Nephron progenitor cell (in vitro differentiated cells): ENCODE results near the gene TGFB1I1.

Experiments
- DNase-seq: peaks from one replicate; pipeline ENCODE4 v3.0.0; 2021
- H3K27ac Mint-ChIP-seq: 2 replicates; pipeline ENCODE4 v1.8.0; 2021; ENCODE audit warnings: mild to moderate bottlenecking, moderate library complexity, mixed read lengths
- H3K27me3 Mint-ChIP-seq: 2 replicates; pipeline ENCODE4 v1.8.0; 2021; ENCODE audit warnings: mild to moderate bottlenecking, low read depth, mixed read lengths; ENCODE audit not compliant: poor library complexity
- H3K36me3 Mint-ChIP-seq: 2 replicates; pipeline ENCODE4 v1.8.0; 2021; ENCODE audit warnings: low read depth, mixed read lengths
- H3K4me1 Mint-ChIP-seq: 2 replicates; pipeline ENCODE4 v1.8.0; 2021; ENCODE audit warnings: mixed read lengths
- H3K4me3 Mint-ChIP-seq: 2 replicates; pipeline ENCODE4 v1.8.0; 2021; ENCODE audit warnings: mild to moderate bottlenecking, moderate library complexity, mixed read lengths
- H3K9me3 Mint-ChIP-seq: 2 replicates; pipeline ENCODE4 v1.8.0; 2021; ENCODE audit warnings: mild to moderate bottlenecking, moderate library complexity, mixed read lengths
- CTCF ChIP-seq: fragments of 200-600 bp; sonication (generic); IDR thresholded peaks from 2 replicates; pipeline ENCODE4 v1.5.0; 2021; ENCODE audit warnings: antibody characterized with exemption

The TGFB1I1 gene

GRCh38 chr16:31476303-31477219 lies 4.6 kb downstream of the TGFB1I1 start:
- Mint-ChIP-seq H3K4me3 (peak overlapping the region; percentile 75), H3K4me1 (peaks cover 23% of the 10 kb centered on the region), H3K36me3 (peaks cover 6% of the 10 kb centered on the region), H3K9me3 (no peaks in the 10 kb centered on the region), H3K27ac (no peak overlapping the region), H3K27me3 (peaks cover 85% of the 10 kb centered on the region)
- DNase-seq = peak; percentile 83
- TF ChIP-seq CTCF = no peak

- Mint-ChIP-seq H3K27me3 (peaks cover 91% of the 10 kb centered on the region), H3K4me1 (peaks cover 19% of the 10 kb centered on the region), H3K9me3 (no peaks in the 10 kb centered on the region), H3K27ac (no peak overlapping the region), H3K36me3 (peaks cover 6% of the 10 kb centered on the region), H3K4me3 (peak overlapping the region; percentile 75)
- TF ChIP-seq CTCF = peak; percentile 37
- DNase-seq = peak; percentile 85
These were observed 5.6 kb downstream of the TGFB1I1 start for GRCh38 chr16:31477220-31478216.

- Mint-ChIP-seq H3K9me3 (no peaks in the 10 kb centered on the region), H3K4me3 (no peak overlapping the region), H3K4me1 (peaks cover 18% of the 10 kb centered on the region), H3K27me3 (peaks cover 90% of the 10 kb centered on the region), H3K36me3 (peaks cover 6% of the 10 kb centered on the region), H3K27ac (no peak overlapping the region)
- DNase-seq = no peak
- no peak for TF ChIP-seq CTCF
These were observed 7.0 kb downstream of the TGFB1I1 start for GRCh38 chr16:31478956-31479355.

DNA sequence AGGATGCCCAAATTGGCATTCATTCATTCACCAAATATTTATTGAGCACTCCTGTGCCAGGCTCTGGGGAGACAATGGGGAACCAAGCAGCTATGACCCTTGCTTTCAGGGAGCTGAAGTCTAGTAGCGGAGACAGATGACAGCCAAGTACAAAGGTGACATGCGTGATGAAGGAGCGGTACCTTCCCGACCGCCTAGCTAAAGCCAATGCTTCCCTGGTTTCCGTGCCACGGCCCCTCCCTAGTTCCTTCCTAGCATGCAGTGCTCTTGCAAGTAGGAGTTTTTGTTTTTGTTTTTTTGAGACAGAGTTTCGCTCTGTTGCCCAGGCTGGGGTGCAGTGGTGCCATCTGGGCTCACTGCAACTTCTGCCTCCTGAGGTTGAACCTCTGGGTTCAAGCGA lies 7.8 kb downstream of the TGFB1I1 start:
- Mint-ChIP-seq H3K4me3 (no peak overlapping the region), H3K27me3 (peaks cover 90% of the 10 kb centered on the region), H3K4me1 (peaks cover 26% of the 10 kb centered on the region), H3K27ac (no peak overlapping the region), H3K36me3 (peaks cover 5% of the 10 kb centered on the region), H3K9me3 (no peaks in the 10 kb centered on the region)
- no peak for TF ChIP-seq CTCF
- DNase-seq = no peak

GRCh38 chr16:31480851-31481536 lies 9.0 kb downstream of the TGFB1I1 start:
- H3K9me3 Mint-ChIP-seq = no peaks in the 10 kb centered on the region
- DNase-seq = no peak
- H3K36me3 Mint-ChIP-seq = no peaks in the 10 kb centered on the region
- TF ChIP-seq CTCF = no peak
- peaks cover 90% of the 10 kb centered on the region for H3K27me3 Mint-ChIP-seq
- no peak overlapping the region for H3K27ac Mint-ChIP-seq
- peaks cover 29% of the 10 kb centered on the region for H3K4me1 Mint-ChIP-seq
- no peak overlapping the region for H3K4me3 Mint-ChIP-seq
